H9 (cell line): Measurements from ENCODE around the gene MED20. TPM values are rescaled to one million over a fixed set of nuclear protein-coding genes. Genes with fewer than 3 reads are reported as not detected.

Experiments used
- DNase-seq: peaks from one replicate; pipeline ENCODE4 v3.0.0-alpha.2; 2017
- H2AFZ ChIP-seq: one replicate; pipeline ENCODE4 v1.6.1; 2013; ENCODE audit warnings: mild to moderate bottlenecking, low read length, control low read depth, moderate library complexity
- H2AK5ac ChIP-seq: 2 replicates; pipeline ENCODE4 v1.6.1; 2013; ENCODE audit warnings: low read length, control low read depth, mixed read lengths; ENCODE audit not compliant: insufficient read length
- H2BK120ac ChIP-seq: one replicate; pipeline ENCODE4 v1.6.1; 2013; ENCODE audit warnings: low read depth, mild to moderate bottlenecking, low read length, control low read depth, inconsistent platforms; ENCODE audit not compliant: poor library complexity, severe bottlenecking
- H2BK12ac ChIP-seq: 2 replicates; pipeline ENCODE4 v1.6.1; 2013; ENCODE audit warnings: low read length, control low read depth, mixed read lengths, low read depth; ENCODE audit not compliant: insufficient read length
- H2BK15ac ChIP-seq: 2 replicates; pipeline ENCODE4 v1.6.1; 2013; ENCODE audit warnings: low read depth, low read length, control low read depth
- H2BK20ac ChIP-seq: one replicate; pipeline ENCODE4 v1.6.1; 2013; ENCODE audit warnings: low read depth, mild to moderate bottlenecking, low read length, control low read depth, inconsistent platforms; ENCODE audit not compliant: poor library complexity, severe bottlenecking
- H2BK5ac ChIP-seq: 2 replicates; pipeline ENCODE4 v1.6.1; 2013; ENCODE audit warnings: low read length, control low read depth, mixed read lengths; ENCODE audit not compliant: insufficient read length
- H3K14ac ChIP-seq: 2 replicates; pipeline ENCODE4 v1.6.1; 2013; ENCODE audit warnings: low read length, control low read depth; ENCODE audit not compliant: insufficient read depth
- H3K18ac ChIP-seq: 2 replicates; pipeline ENCODE4 v1.6.1; 2013; ENCODE audit warnings: low read depth, mild to moderate bottlenecking, mixed read lengths, low read length, control low read depth; ENCODE audit not compliant: insufficient read length
- H3K23ac ChIP-seq: 2 replicates; pipeline ENCODE4 v1.6.1; 2013; ENCODE audit warnings: low read length, control low read depth, mixed read lengths, low read depth; ENCODE audit not compliant: insufficient read length
- H3K23me2 ChIP-seq: 2 replicates; pipeline ENCODE4 v1.6.1; 2013; ENCODE audit warnings: low read depth, mild to moderate bottlenecking, mixed read lengths, low read length, control low read depth; ENCODE audit not compliant: insufficient read length, poor library complexity, severe bottlenecking
- H3K27ac ChIP-seq: 2 replicates; pipeline ENCODE4 v1.5.1; 2013; ENCODE audit warnings: low read length, control low read depth, mixed read lengths, low read depth; ENCODE audit not compliant: insufficient read length
- H3K27me3 ChIP-seq: 2 replicates; pipeline ENCODE4 v1.6.1; 2013; ENCODE audit warnings: low read length, control low read depth, inconsistent platforms; ENCODE audit not compliant: insufficient read depth
- H3K4ac ChIP-seq: 2 replicates; pipeline ENCODE4 v1.6.1; 2013; ENCODE audit warnings: low read depth, mild to moderate bottlenecking, control low read depth, inconsistent platforms, low read length, moderate library complexity
- H3K4me1 ChIP-seq: 2 replicates; pipeline ENCODE4 v1.6.1; 2013; ENCODE audit warnings: low read length, control low read depth, inconsistent platforms; ENCODE audit not compliant: insufficient read depth
- H3K4me2 ChIP-seq: 2 replicates; pipeline ENCODE4 v1.6.1; 2013; ENCODE audit warnings: low read length, control low read depth, mixed read lengths; ENCODE audit not compliant: insufficient read length, insufficient read depth
- H3K56ac ChIP-seq: 2 replicates; pipeline ENCODE4 v1.6.1; 2013; ENCODE audit warnings: low read depth, mild to moderate bottlenecking, mixed read lengths, low read length, control low read depth; ENCODE audit not compliant: insufficient read length
- H3K79me1 ChIP-seq: 2 replicates; pipeline ENCODE4 v1.6.1; 2013; ENCODE audit warnings: low read depth, mild to moderate bottlenecking, moderate library complexity, low read length, control low read depth, inconsistent platforms; ENCODE audit not compliant: insufficient read depth, poor library complexity, severe bottlenecking
- H3K79me2 ChIP-seq: 2 replicates; pipeline ENCODE4 v1.6.1; 2013; ENCODE audit warnings: low read length, control low read depth, inconsistent platforms; ENCODE audit not compliant: insufficient read depth
- H3K9ac ChIP-seq: 2 replicates; pipeline ENCODE4 v1.6.1; 2013; ENCODE audit warnings: low read length, control low read depth, mixed read lengths; ENCODE audit not compliant: insufficient read length; ENCODE audit errors: extremely low read depth
- H3K9me3 ChIP-seq: one replicate; pipeline ENCODE4 v1.6.1; 2013; ENCODE audit warnings: low read depth, low read length, inconsistent platforms; ENCODE audit not compliant: control insufficient read depth
- H3T11ph ChIP-seq: one replicate; pipeline ENCODE4 v1.6.1; 2013; ENCODE audit warnings: mild to moderate bottlenecking, low read length, control low read depth, inconsistent platforms
- H4K20me1 ChIP-seq: one replicate; pipeline ENCODE4 v1.6.1; 2013; ENCODE audit not compliant: control insufficient read depth, insufficient read length, insufficient read depth
- H4K5ac ChIP-seq: 2 replicates; pipeline ENCODE4 v1.6.1; 2013; ENCODE audit warnings: low read depth, mild to moderate bottlenecking, mixed read lengths, low read length, control low read depth; ENCODE audit not compliant: insufficient read length
- H4K8ac ChIP-seq: replicated peaks from 2 replicates; pipeline ENCODE4 v1.6.1; 2013; ENCODE audit warnings: low read length, control low read depth, mixed read lengths, low read depth; ENCODE audit not compliant: insufficient read length
- H4K91ac ChIP-seq: 2 replicates; pipeline ENCODE4 v1.6.1; 2013; ENCODE audit warnings: low read depth, mild to moderate bottlenecking, moderate library complexity, mixed read lengths, low read length, control low read depth; ENCODE audit not compliant: insufficient read length
- H3K27ac Mint-ChIP-seq, 3 experiments: 2 replicates in 2 of 3; 3 replicates in 1 of 3; pipeline ENCODE4 v1.8.0; 2020 to 2021; ENCODE audit warnings: mixed read lengths in 3 of 3, mild to moderate bottlenecking in 1 of 3, moderate library complexity in 1 of 3
- H3K27me3 Mint-ChIP-seq: 2 replicates; pipeline ENCODE4 v1.8.0; 2021; ENCODE audit warnings: low read depth, mild to moderate bottlenecking, moderate library complexity, mixed read lengths
- H3K36me3 Mint-ChIP-seq, 3 experiments: 2 replicates in 2 of 3; 3 replicates in 1 of 3; pipeline ENCODE4 v1.8.0; 2020 to 2021; ENCODE audit warnings: low read depth in 3 of 3, mixed read lengths in 3 of 3; ENCODE audit not compliant: insufficient read depth in 1 of 3
- H3K4me1 Mint-ChIP-seq, 2 experiments: 2 replicates each; pipeline ENCODE4 v1.8.0; 2020; ENCODE audit warnings: mixed read lengths in 2 of 2
- H3K4me3 Mint-ChIP-seq, 2 experiments: 2 replicates in 1 of 2; 3 replicates in 1 of 2; pipeline ENCODE4 v1.8.0; 2020 to 2021; ENCODE audit warnings: mild to moderate bottlenecking in 2 of 2, mixed read lengths in 2 of 2, moderate library complexity in 1 of 2
- H3K9me3 Mint-ChIP-seq, 2 experiments: 2 replicates in 1 of 2; 3 replicates in 1 of 2; pipeline ENCODE4 v1.8.0; 2020; ENCODE audit warnings: mild to moderate bottlenecking in 2 of 2, mixed read lengths in 2 of 2, moderate library complexity in 1 of 2
- CTCF ChIP-seq: fragments of 200-600 bp; sonication (generic); conservative IDR thresholded peaks from 3 replicates; pipeline ENCODE4 v1.8.0; 2021; ENCODE audit warnings: antibody characterized with exemption, mild to moderate bottlenecking
- WGBS: extraction: QIAGEN DNeasy Blood & Tissue Kit; methylation state at CpG from one replicate; pipeline ENCODE4 v1.1.7; 2013; ENCODE audit warnings: missing lambda C conversion rate, low lambda C conversion rate, mixed read lengths; ENCODE audit not compliant: insufficient read length; ENCODE audit errors: extremely low coverage; 5-methylcytosine and 5-hydroxymethylcytosine counted together
- long read RNA-seq: library from polyadenylated mRNA; unstranded; transcript quantifications from one replicate; pipeline ENCODE4 v2.0.0, GENCODE V29; 2020
- total RNA-seq: library from RNA; stranded (reverse); gene quantifications from 2 replicates; pipeline ENCODE4 v1.2.1, GENCODE V29; 2021

Gene MED20
- total RNA-seq = 28.9 and 29.9 TPM in 2 replicates
- long read RNA-seq, transcript MED20-204 (4 exons, 932 nt) = minor isoform, 5 of 140 reads
- long read RNA-seq, transcript MED20-201 (4 exons, 2,438 nt) = major isoform, 103 of 140 reads
- long read RNA-seq, transcript MED20-207 (3 exons, 1,481 nt) = minor isoform, 9 of 140 reads
- long read RNA-seq, partial matches to known transcripts = 2 of 140 reads
- long read RNA-seq, other reads (novel, unspliced or antisense) = 21 of 140 reads

GRCh38 chr6:41920921-41921711 lies at the start of gene MED20, which contains the start of gene BYSL:
TSS of gene MED20 (minus strand) at chr6:41921139. CDS start at chr6:41921018, 121 bp downstream.
TSS of gene BYSL (plus strand) at chr6:41921499. CDS start at chr6:41921563, 64 bp downstream.
- H3K23ac ChIP-seq = no peak within 1 kb of the TSS
- peak within 1 kb of the TSS; percentile 97 to 100 for H3K4me3 Mint-ChIP-seq
- no peak within 1 kb of the TSS for H2BK15ac ChIP-seq
- no peaks in the 10 kb centered on the region; a peak in 1 of 5 replicates for H3K9me3 Mint-ChIP-seq
- H2BK120ac ChIP-seq = peak within 1 kb of the TSS; percentile 91
- no peak within 1 kb of the TSS for H4K8ac ChIP-seq
- H3K79me2 ChIP-seq = peaks cover 38% of the 10 kb centered on the region; the same call in 1 of the 2 replicates
- H3K23me2 ChIP-seq = peaks cover 11% of the 10 kb centered on the region
- H3K9ac ChIP-seq = peak within 1 kb of the TSS; percentile 99
- peaks cover 21 to 31% of the 10 kb centered on the region in 2 experiments for H3K4me1 Mint-ChIP-seq
- H3K9me3 ChIP-seq = no peaks in the 10 kb centered on the region
- H3K27ac ChIP-seq = peak within 1 kb of the TSS; percentile 83
- peak within 1 kb of the TSS; percentile 39; the same call in 1 of the 2 replicates for H3K4ac ChIP-seq
- peaks cover 9% of the 10 kb centered on the region for H3K79me1 ChIP-seq
- peak within 1 kb of the TSS; percentile 99 for H2AFZ ChIP-seq
- no peak within 1 kb of the TSS for H2BK20ac ChIP-seq
- no peaks in the 10 kb centered on the region for H3K4me1 ChIP-seq
- H3T11ph ChIP-seq = peak within 1 kb of the TSS; percentile 87
- peak; percentile 91 for DNase-seq
- H3K4me2 ChIP-seq = peak within 1 kb of the TSS; percentile 90
- peak within 1 kb of the TSS; percentile 96 for H3K14ac ChIP-seq
- no peak within 1 kb of the TSS for H4K5ac ChIP-seq
- H3K27ac Mint-ChIP-seq = peak within 1 kb of the TSS; percentile 100
- H2BK12ac ChIP-seq = no peak within 1 kb of the TSS
- H3K56ac ChIP-seq = peak within 1 kb of the TSS; percentile 45
- peak within 1 kb of the TSS; percentile 46 for H2BK5ac ChIP-seq
- no peaks in the 10 kb centered on the region for H3K27me3 ChIP-seq
- H4K91ac ChIP-seq = peak within 1 kb of the TSS; percentile 4
- no CpG with 5 or more reads among the region's 55 CpGs for WGBS
- peaks cover 21 to 43% (median 36%) of the 10 kb centered on the region in 3 experiments; a peak in 6 of 7 replicates for H3K36me3 Mint-ChIP-seq
- no peak within 1 kb of the TSS for H2AK5ac ChIP-seq
- no peaks in the 10 kb centered on the region for H4K20me1 ChIP-seq
- peak; percentile 99; the same call in 2 of the 3 replicates for TF ChIP-seq CTCF
- H3K18ac ChIP-seq = peak within 1 kb of the TSS; percentile 99
- H3K27me3 Mint-ChIP-seq = no peaks in the 10 kb centered on the region
